ENCODE data around the gene GCK.

Gene GCK

DNA sequence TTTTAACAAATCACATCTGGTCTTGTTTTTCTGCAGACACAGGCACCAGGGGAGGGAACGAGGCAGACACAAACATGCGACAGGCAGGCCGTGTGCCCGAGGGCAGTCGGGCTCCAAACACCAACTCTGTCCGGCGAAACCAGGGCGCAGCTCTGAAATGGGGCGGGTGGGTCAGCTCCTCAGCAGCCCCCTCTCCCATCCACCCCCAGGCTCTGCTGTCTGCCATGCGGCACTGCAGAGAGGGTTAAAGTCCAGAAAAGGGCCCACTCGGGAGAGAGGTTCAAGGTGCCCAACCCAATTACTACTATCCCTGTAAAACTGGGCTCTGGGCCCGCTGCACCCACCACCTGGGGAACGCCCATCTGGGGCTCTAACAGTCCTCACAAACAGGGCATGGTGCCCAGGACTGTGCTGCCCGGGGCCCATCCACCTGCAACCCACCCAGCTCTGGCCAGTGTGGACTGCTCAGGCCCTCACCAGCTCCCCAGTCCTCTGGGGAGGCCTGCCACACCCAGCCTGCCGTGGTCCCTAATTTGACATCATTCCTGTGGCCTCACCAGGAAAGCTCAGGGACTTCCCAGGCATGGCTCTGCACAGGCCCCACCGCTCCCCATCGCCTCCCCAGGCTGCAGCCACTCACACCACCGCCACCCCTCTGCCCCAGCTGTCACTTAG lies 30.3 kb upstream of the GCK start:
- in situ Hi-C loops (cut with HindIII; ENCODE audit: low sequenced_read_pairs): no loop called here
- TF ChIP-seq, protein P1, sequence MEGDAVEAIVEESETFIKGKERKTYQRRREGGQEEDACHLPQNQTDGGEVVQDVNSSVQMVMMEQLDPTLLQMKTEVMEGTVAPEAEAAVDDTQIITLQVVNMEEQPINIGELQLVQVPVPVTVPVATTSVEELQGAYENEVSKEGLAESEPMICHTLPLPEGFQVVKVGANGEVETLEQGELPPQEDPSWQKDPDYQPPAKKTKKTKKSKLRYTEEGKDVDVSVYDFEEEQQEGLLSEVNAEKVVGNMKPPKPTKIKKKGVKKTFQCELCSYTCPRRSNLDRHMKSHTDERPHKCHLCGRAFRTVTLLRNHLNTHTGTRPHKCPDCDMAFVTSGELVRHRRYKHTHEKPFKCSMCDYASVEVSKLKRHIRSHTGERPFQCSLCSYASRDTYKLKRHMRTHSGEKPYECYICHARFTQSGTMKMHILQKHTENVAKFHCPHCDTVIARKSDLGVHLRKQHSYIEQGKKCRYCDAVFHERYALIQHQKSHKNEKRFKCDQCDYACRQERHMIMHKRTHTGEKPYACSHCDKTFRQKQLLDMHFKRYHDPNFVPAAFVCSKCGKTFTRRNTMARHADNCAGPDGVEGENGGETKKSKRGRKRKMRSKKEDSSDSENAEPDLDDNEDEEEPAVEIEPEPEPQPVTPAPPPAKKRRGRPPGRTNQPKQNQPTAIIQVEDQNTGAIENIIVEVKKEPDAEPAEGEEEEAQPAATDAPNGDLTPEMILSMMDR (IDR thresholded peaks at IDR 0.05; ENCODE audit: low read depth, low read length, missing control alignments): no peak
- H3K4me3 ChIP-seq (ENCODE audit: low read depth, low read length): no peak overlapping the region
- no peak for DNase-seq (ENCODE audit: low read depth)

DNA sequence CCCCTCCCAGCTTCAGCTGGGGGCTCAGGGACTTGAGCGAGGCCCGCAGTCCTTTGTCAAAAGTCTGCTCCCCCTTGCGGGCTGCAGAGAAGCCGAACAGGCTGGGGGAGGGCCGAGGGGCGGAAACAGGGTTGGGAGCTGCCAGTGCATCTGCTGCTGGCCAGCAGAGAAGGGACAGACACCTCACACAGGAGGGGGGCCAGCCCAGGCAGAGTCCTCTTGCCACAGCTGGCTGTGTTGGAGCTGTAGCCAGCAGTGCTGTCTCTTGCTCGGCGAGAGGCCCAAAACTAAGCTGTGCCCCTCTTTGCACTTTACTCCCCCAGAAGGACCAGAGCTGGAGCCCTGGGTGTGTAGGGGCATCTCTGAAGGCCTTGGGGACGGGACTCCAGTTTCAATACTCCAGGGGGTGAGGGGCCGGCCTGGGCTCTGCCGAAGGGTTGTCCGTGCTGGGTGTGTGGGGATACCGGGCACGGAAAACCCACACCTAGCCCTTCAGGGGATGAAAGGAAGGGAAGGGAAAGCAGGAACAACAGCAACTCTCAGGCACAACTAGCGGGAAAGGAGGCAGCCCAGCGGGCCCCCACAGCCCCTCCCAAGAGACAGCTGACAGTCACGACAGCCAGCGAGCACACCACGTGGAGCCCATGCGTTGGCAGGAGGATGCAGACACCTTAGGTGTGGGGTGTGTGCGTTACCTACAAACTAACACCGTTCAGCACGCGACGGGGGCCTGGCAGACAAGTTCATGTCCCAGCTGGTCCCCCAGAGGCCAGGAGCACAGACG lies 29.4 kb upstream of the GCK start:
- no peak overlapping the region for H3K4me3 ChIP-seq (ENCODE audit: low read depth, low read length)
- DNase-seq (ENCODE audit: low read depth): no peak
- in situ Hi-C loops (cut with HindIII; ENCODE audit: low sequenced_read_pairs): no loop called here
- TF ChIP-seq, protein P1 (IDR thresholded peaks at IDR 0.05; ENCODE audit: low read depth, low read length, missing control alignments): peak; percentile 7

DNA sequence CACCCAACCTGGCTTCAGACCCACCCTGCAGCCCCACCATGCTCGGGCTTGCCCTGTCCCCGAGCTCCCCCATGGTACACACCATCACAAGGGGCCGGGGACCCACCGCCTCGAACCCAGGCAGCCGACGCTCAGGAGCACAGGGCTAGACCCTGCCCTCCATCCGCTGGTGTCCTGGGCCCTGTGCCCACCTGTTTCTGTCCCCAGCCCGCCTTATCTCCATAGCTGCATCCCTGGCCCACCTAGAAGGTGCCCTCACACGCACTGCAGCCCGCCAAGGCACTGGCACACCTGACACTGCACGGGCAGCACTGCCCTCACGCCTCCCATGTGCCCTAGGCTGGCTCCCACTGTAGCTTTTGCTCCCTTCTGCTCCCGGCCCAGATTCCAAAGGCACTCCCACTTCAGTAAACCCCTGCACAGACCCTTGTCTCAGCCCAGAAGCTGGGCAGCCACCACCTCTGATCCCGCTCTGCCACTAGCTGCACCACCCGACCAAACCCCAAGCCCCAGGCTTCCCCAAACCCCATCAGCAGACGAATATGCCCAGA lies 28.7 kb upstream of the GCK start:
- DNase-seq (ENCODE audit: low read depth): no peak
- TF ChIP-seq, protein P1 (IDR thresholded peaks at IDR 0.05; ENCODE audit: low read depth, low read length, missing control alignments): no peak
- in situ Hi-C loops (cut with HindIII; ENCODE audit: low sequenced_read_pairs): no loop called here
- H3K4me3 ChIP-seq (ENCODE audit: low read depth, low read length): no peak overlapping the region

DNA sequence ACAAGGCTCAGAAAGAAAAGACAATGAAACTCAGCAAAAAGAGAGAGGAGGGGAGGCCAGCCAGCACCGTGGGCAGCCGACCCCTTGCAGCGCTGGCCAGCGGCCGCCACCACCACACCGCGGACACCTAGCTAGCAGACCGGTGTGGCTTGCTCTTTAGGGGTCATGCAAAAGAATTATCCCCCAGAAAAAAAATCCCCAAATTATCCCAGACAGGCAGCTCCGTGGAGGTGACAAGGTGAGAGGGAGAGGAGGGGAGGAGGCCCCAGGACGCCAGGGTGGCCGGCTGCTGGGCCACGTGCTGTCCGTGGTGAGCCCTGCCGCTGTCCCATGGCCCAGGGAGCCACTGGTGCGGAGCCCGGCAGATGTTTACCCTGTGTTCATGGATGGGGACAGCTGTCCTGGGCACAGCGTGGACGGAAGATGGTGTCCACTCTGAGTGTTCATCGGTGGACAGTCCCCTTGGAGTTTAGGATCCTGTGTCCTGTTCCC lies 28.0 kb upstream of the GCK start:
- TF ChIP-seq, protein P1 (IDR thresholded peaks at IDR 0.05; ENCODE audit: low read depth, low read length, missing control alignments): no peak
- in situ Hi-C loops (cut with HindIII; ENCODE audit: low sequenced_read_pairs): no loop called here
- no peak overlapping the region for H3K4me3 ChIP-seq (ENCODE audit: low read depth, low read length)
- DNase-seq (ENCODE audit: low read depth): no peak

DNA sequence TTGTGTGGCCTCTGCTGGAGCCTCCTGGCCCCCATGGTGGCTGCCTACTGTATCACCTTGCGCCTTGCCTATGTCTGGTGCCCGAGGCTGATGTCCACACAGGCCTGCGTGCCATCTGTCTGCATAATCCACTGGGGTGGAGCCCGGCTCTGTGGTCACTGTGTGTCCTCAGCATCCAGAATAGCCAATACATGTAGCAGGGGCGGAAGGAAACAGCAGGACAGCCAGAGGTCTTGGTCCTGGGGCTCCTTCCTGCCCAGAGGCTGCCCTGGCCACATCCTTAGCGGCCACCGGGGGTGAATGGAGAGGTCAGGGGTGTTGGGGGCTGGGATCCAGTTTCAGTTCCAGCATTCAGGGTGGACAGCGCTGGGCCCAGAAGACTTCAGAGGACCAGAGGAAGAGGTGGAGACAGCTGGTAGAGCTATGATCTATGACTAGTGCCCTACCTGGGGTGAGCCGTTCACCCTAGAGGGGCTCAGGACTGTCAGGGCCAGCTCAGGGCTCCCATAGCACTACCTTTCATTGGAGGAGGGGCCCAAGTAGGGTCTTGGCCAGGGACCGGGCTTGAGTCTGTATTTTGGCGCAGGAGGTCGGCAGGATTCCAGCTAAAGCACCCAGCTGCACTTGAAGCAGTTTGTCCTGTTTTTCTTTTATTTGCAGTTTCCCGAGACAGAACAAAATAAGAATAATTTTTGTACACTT lies 27.4 kb upstream of the GCK start:
- H3K4me3 ChIP-seq (ENCODE audit: low read depth, low read length): no peak overlapping the region
- TF ChIP-seq, protein P1 (IDR thresholded peaks at IDR 0.05; ENCODE audit: low read depth, low read length, missing control alignments): no peak
- in situ Hi-C loops (cut with HindIII; ENCODE audit: low sequenced_read_pairs): no loop called here
- DNase-seq (ENCODE audit: low read depth): no peak

DNA sequence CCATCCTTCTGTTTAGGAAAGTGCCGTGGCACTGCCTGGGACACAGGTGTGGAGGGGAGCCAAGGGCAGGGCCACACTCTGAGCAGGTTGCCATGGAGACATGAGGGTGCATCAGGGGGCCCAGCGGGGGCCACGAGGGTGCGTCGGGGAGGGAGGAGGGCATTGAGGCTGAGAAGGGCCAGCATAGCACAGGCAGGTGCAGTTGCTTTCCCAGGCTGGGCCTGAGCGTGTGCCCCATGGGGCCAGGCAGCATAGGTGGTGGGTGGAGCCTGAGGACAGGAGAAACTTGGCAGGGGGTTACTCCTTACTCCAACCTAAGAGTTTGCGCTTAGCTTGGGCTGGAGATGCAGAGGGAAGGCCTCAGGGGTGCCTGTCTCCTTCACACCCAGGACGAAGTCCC lies 26.8 kb upstream of the GCK start:
- H3K4me3 ChIP-seq (ENCODE audit: low read depth, low read length): no peak overlapping the region
- in situ Hi-C loops (cut with HindIII; ENCODE audit: low sequenced_read_pairs): no loop called here
- TF ChIP-seq, protein P1 (IDR thresholded peaks at IDR 0.05; ENCODE audit: low read depth, low read length, missing control alignments): no peak
- no peak for DNase-seq (ENCODE audit: low read depth)

Measured in astrocyte of the cerebellum (primary cell).